Measurements from ENCODE around the gene TTC33. TPM values are rescaled to one million over a fixed set of nuclear protein-coding genes. Genes with fewer than 3 reads are reported as not detected.

TTC33 gene
- total RNA-seq, 2 experiments from 2014 or later: 24.4 to 27.4 TPM

- Mint-ChIP-seq H3K4me1 (ENCODE audit: low read depth) (peaks cover 79% of the 10 kb centered on the region), H3K27ac (peak overlapping the region; percentile 57), H3K9me3 (peaks cover 8% of the 10 kb centered on the region), H3K4me3 (no peak overlapping the region), H3K36me3 (ENCODE audit: low read depth) (peaks cover 6% of the 10 kb centered on the region), H3K27me3 (ENCODE audit: low read depth) (no peaks in the 10 kb centered on the region)
- intact Hi-C loops (cut with micrococcal nuclease): loop anchor here (2.0 to 10.0 kb wide), 3 partner anchors 245 to 467 kb away; no protein-coding TSS in a partner anchor
- DNase-seq: no peak
- CTCF ChIA-PET: interaction anchor here (0.6 to 2.4 kb wide), 9 partner anchors 50 to 197 kb away, joined by 3 to 8 read pairs (median 3); no protein-coding TSS in a partner anchor
Measured at GRCh38 chr5:40491644-40492043, 264.1 kb downstream of the TTC33 start.

DNA sequence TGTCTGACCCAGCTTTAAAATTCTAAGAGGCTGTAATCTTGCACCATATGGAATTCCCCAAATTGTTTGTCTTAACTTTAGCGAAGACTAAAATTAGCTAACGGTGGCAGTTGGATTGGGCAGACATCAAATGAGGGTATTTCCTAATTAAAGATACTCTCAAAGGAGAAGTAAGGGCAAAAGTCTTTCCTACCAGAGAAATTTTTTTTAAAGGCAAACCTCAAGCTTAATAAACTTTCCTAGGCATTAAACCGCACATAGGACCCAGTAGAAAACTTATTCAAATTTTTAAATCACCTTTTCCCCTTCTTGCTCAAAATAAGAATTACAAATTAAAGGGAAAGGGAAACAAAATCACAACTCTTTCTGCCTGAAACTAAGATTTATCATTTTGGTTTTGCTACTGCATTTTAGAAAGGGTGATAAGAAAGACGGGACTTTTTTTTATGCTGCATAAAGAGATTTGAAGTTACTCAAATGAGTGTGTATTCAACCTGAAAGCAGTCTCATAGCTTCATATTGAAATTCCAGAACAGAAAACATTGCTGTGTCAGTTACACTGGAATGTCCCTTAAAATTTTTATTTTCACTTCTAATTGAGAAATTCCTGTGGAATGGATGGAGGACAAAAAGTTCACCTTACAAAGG is 265.2 kb downstream of the TTC33 start:
- DNase-seq: no peak
- H3K9me3 Mint-ChIP-seq: peaks cover 8% of the 10 kb centered on the region
- intact Hi-C loops (cut with micrococcal nuclease): loop anchor here (1.0 to 10.0 kb wide), 16 partner anchors 48 to 541 kb away; partner anchors contain the start of gene PTGER4
- CTCF ChIA-PET: interaction anchor here (0.6 to 2.4 kb wide), 12 partner anchors 11 to 533 kb away, joined by 3 to 8 read pairs (median 4); no protein-coding TSS in a partner anchor
- peaks cover 86% of the 10 kb centered on the region for H3K4me1 Mint-ChIP-seq (ENCODE audit: low read depth)
- no peaks in the 10 kb centered on the region for H3K27me3 Mint-ChIP-seq (ENCODE audit: low read depth)
- H3K36me3 Mint-ChIP-seq (ENCODE audit: low read depth): peaks cover 6% of the 10 kb centered on the region
- H3K4me3 Mint-ChIP-seq: peak overlapping the region; percentile 40
- H3K27ac Mint-ChIP-seq: peak overlapping the region; percentile 82

DNA sequence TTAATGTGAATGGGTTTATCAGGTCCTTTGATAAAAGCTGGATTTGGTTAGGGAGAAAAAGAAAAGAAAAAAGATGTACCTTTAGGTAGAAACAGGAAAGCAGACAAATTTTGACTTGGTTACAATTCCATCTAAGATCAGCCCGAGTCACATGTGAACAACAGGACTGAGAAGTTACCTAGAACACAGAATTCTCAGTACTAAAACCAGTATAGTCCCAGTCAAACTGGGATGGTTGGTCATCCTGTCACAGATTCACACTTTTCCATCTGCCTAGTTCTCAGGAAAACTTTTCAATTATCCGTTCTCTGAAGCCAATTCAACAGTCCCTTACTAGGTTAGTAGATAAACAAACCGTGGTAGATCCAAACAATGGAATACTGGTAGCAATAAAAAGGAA is 266.3 kb downstream of the TTC33 start:
- DNase-seq: no peak

GRCh38 chr5:40486437-40487275 is 269.1 kb downstream of the TTC33 start:
- CTCF ChIA-PET: interaction anchor here (0.6 to 1.5 kb wide), 5 partner anchors 25 to 89 kb away, joined by 3 to 5 read pairs (median 3); no protein-coding TSS in a partner anchor
- Mint-ChIP-seq H3K4me3 (peak overlapping the region; percentile 1), H3K27ac (peak overlapping the region; percentile 92), H3K36me3 (ENCODE audit: low read depth) (no peaks in the 10 kb centered on the region), H3K4me1 (ENCODE audit: low read depth) (peaks cover 83% of the 10 kb centered on the region), H3K27me3 (ENCODE audit: low read depth) (no peaks in the 10 kb centered on the region), H3K9me3 (no peaks in the 10 kb centered on the region)
- DNase-seq: peak; percentile 85
- intact Hi-C loops (cut with micrococcal nuclease): loop anchor here (1.0 to 10.0 kb wide), 13 partner anchors 45 to 1312 kb away; partner anchors contain the start of gene PTGER4

More for the DNA sequence above, 266.3 kb downstream of the TTC33 start:
- Mint-ChIP-seq H3K27ac (peak overlapping the region; percentile 92), H3K4me3 (no peak overlapping the region), H3K9me3 (peaks cover 8% of the 10 kb centered on the region), H3K36me3 (ENCODE audit: low read depth) (peaks cover 6% of the 10 kb centered on the region), H3K4me1 (ENCODE audit: low read depth) (peaks cover 86% of the 10 kb centered on the region), H3K27me3 (ENCODE audit: low read depth) (no peaks in the 10 kb centered on the region)
- CTCF ChIA-PET: interaction anchor here (0.8 to 1.7 kb wide), 7 partner anchors 48 to 164 kb away, joined by 3 to 5 read pairs (median 4); no protein-coding TSS in a partner anchor
- intact Hi-C loops (cut with micrococcal nuclease): loop anchor here (5.0 to 10.0 kb wide), 3 partner anchors 322 to 1315 kb away; no protein-coding TSS in a partner anchor

DNA sequence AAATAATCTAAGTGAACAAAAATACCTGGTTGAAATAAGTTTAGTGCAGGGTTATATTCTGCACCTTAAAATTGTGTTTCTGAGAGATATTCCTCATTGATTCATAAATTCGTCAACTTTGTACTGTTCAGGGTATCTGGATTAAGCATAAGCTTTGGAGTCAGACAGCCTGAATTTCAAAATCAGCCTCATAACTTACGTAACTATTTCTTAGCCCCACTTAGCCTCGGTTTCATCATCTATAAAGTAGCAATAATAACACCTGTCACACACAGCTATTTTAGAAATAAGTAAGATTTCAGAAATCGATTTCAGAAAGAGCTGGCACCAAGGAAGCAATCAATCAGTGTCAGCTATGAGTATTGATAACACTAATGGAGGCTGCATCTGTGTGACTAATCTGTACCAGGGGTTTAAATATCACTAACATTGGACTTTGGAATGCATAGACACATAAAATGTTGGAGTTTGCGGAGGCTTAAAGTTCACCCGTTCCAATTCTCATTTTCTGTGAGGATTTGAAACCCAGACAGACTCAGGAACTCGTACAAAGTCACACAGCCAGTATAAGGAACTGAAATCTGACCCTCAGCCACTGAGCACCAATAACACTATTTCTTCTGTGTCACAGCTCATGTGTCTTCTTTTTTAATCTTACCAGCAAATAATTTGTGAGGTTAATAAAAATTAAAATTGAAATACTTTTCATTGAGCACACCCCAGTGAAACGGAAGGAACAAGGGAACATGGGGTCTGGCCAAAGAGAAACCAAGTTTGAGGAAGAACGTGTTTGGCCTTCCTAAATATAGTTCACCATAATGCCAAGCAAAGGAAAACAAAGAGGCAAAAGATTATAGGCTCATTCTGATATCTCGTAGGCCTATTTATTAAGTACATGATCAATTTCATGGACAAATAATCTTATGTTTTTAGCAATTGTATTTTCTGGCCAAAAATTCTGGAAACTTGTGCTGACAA is 270.5 kb downstream of the TTC33 start:
- no peaks in the 10 kb centered on the region for H3K27me3 Mint-ChIP-seq (ENCODE audit: low read depth)
- no peak overlapping the region for H3K4me3 Mint-ChIP-seq
- intact Hi-C loops (cut with micrococcal nuclease): loop anchor here (5.0 to 10.0 kb wide), 3 partner anchors 318 to 1311 kb away; no protein-coding TSS in a partner anchor

DNA sequence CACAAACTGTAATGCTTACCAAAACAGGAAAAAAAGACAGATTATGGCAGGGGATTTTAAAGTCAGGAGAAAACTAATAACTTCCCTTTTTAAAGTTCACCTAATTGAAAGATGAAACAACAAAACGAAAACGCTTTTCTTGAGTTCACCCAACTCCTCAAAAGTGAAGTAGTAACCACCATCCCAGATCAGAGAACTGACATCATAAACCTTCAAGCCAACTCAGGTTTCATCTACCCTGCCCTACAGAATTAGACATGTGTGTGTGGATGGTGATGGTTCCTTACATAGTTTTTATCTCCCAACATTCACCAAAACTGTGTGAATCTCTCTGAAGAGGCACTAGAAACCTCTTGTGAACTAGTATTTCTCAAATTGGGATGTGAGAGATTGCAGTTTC is 271.3 kb downstream of the TTC33 start:
- Mint-ChIP-seq H3K4me1 (ENCODE audit: low read depth) (peaks cover 84% of the 10 kb centered on the region), H3K27me3 (ENCODE audit: low read depth) (no peaks in the 10 kb centered on the region), H3K27ac (peak overlapping the region; percentile 92), H3K9me3 (no peaks in the 10 kb centered on the region), H3K36me3 (ENCODE audit: low read depth) (no peaks in the 10 kb centered on the region), H3K4me3 (no peak overlapping the region)
- intact Hi-C loops (cut with micrococcal nuclease): loop anchor here (10.0 kb wide), 2 partner anchors 770 to 1310 kb away; no protein-coding TSS in a partner anchor
- no peak for DNase-seq
- CTCF ChIA-PET: interaction anchor here (0.8 to 1.9 kb wide), 2 partner anchors 44 to 74 kb away, joined by 4 to 5 read pairs; no protein-coding TSS in a partner anchor

More for the DNA sequence above, 270.5 kb downstream of the TTC33 start:
- Mint-ChIP-seq H3K9me3 (no peaks in the 10 kb centered on the region), H3K27ac (peak overlapping the region; percentile 92), H3K4me1 (ENCODE audit: low read depth) (peaks cover 81% of the 10 kb centered on the region), H3K36me3 (ENCODE audit: low read depth) (no peaks in the 10 kb centered on the region)
- CTCF ChIA-PET: interaction anchor here (0.5 to 1.9 kb wide), 5 partner anchors 45 to 244 kb away, joined by 3 to 5 read pairs (median 3); no protein-coding TSS in a partner anchor
- DNase-seq: no peak

DNA sequence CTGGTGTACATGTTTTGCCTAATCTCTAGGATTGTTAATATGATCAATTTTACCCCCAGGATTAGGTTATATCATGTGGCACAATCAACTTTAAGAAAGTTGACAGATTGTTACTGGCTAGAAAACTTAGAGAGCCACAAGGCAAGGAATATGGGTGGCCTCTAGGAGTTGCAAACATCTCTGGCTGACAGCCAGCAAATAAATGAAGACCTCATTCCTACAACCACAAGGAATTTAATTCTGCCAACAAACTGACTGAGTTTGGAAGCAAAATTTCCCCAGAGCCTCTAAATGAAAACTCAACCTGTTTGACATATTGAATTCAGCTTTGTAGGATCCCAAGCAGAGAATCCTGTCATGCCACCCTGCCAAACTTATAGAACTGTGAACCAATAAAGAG is 272.4 kb downstream of the TTC33 start:
- intact Hi-C loops (cut with micrococcal nuclease): loop anchor here (10.0 kb wide), 2 partner anchors 769 to 1309 kb away; no protein-coding TSS in a partner anchor
- peaks cover 77% of the 10 kb centered on the region for H3K4me1 Mint-ChIP-seq (ENCODE audit: low read depth)
- no peak for DNase-seq
- H3K27ac Mint-ChIP-seq: peak overlapping the region; percentile 92
- no peak overlapping the region for H3K4me3 Mint-ChIP-seq
- H3K27me3 Mint-ChIP-seq (ENCODE audit: low read depth): no peaks in the 10 kb centered on the region
- H3K9me3 Mint-ChIP-seq: no peaks in the 10 kb centered on the region
- no peaks in the 10 kb centered on the region for H3K36me3 Mint-ChIP-seq (ENCODE audit: low read depth)
- CTCF ChIA-PET: no interaction called here

- peak overlapping the region; percentile 22 for H3K27ac Mint-ChIP-seq
- CTCF ChIA-PET: interaction anchor here (1.3 to 1.4 kb wide), 2 partner anchors 25 to 209 kb away, joined by 3 read pairs; no protein-coding TSS in a partner anchor
- DNase-seq: no peak
- no peaks in the 10 kb centered on the region for H3K36me3 Mint-ChIP-seq (ENCODE audit: low read depth)
- H3K4me3 Mint-ChIP-seq: no peak overlapping the region
- H3K27me3 Mint-ChIP-seq (ENCODE audit: low read depth): no peaks in the 10 kb centered on the region
- intact Hi-C loops (cut with micrococcal nuclease): loop anchor here (10.0 kb wide), 2 partner anchors 766 to 1306 kb away; no protein-coding TSS in a partner anchor
- H3K4me1 Mint-ChIP-seq (ENCODE audit: low read depth): peaks cover 59% of the 10 kb centered on the region
- no peaks in the 10 kb centered on the region for H3K9me3 Mint-ChIP-seq
Measured at GRCh38 chr5:40481241-40481640, 274.5 kb downstream of the TTC33 start.

DNA sequence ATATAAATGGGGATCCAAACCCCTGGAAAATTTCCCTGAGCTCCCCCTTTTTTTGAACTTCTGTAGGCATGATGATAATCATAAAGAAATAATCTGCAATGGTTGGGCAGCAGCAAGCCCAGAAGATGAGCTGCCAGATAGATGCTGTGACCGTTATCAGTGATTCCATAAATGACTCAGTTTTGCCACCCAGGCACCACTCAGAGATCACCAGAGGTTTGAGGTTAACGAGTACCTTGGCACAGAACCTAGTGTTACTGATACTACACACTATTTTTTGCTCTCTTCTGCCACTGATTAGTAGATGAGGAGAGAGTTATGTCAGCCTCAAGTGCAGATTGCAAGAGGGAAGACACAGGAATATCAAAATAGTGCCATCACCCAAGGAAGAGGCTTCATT is 275.4 kb downstream of the TTC33 start:
- no peaks in the 10 kb centered on the region for H3K36me3 Mint-ChIP-seq (ENCODE audit: low read depth)
- peak overlapping the region; percentile 80 for H3K27ac Mint-ChIP-seq
- CTCF ChIA-PET: interaction anchor here (0.9 to 1.4 kb wide), 5 partner anchors 10 to 209 kb away, joined by 3 to 4 read pairs (median 3); no protein-coding TSS in a partner anchor
- no peaks in the 10 kb centered on the region for H3K9me3 Mint-ChIP-seq
- intact Hi-C loops (cut with micrococcal nuclease): loop anchor here (1.0 to 10.0 kb wide), 5 partner anchors 18 to 1306 kb away; no protein-coding TSS in a partner anchor
- H3K4me1 Mint-ChIP-seq (ENCODE audit: low read depth): peaks cover 51% of the 10 kb centered on the region
- peak; percentile 62 for DNase-seq
- no peak overlapping the region for H3K4me3 Mint-ChIP-seq
- no peaks in the 10 kb centered on the region for H3K27me3 Mint-ChIP-seq (ENCODE audit: low read depth)

- intact Hi-C loops (cut with micrococcal nuclease): loop anchor here (1.0 to 10.0 kb wide), 5 partner anchors 18 to 1305 kb away; no protein-coding TSS in a partner anchor
- Mint-ChIP-seq H3K4me1 (ENCODE audit: low read depth) (peaks cover 46% of the 10 kb centered on the region), H3K27ac (peak overlapping the region; percentile 80), H3K36me3 (ENCODE audit: low read depth) (no peaks in the 10 kb centered on the region), H3K9me3 (no peaks in the 10 kb centered on the region), H3K4me3 (no peak overlapping the region), H3K27me3 (ENCODE audit: low read depth) (no peaks in the 10 kb centered on the region)
- peak; percentile 52 for DNase-seq
- CTCF ChIA-PET: interaction anchor here (0.9 to 1.4 kb wide), 5 partner anchors 10 to 210 kb away, joined by 3 to 4 read pairs (median 3); no protein-coding TSS in a partner anchor
Measured at GRCh38 chr5:40479939-40480338, 275.8 kb downstream of the TTC33 start.

Data from activated naive CD4-positive, alpha-beta T cell treated with anti-CD3 and anti-CD28 coated beads for 36 hours (primary cell).